ENCODE results near the gene POMGNT1. TPM values are rescaled to one million over a fixed set of nuclear protein-coding genes. Genes with fewer than 3 reads are reported as not detected.
"Not testable (repeated sequence)": the region's sequence is repeated elsewhere in the genome, so short reads cannot be mapped to it uniquely, and the experiment has no call there.

Gene POMGNT1
- total RNA-seq, 2 experiments from 2014 or later, result 25.4 to 28.1 TPM

DNA sequence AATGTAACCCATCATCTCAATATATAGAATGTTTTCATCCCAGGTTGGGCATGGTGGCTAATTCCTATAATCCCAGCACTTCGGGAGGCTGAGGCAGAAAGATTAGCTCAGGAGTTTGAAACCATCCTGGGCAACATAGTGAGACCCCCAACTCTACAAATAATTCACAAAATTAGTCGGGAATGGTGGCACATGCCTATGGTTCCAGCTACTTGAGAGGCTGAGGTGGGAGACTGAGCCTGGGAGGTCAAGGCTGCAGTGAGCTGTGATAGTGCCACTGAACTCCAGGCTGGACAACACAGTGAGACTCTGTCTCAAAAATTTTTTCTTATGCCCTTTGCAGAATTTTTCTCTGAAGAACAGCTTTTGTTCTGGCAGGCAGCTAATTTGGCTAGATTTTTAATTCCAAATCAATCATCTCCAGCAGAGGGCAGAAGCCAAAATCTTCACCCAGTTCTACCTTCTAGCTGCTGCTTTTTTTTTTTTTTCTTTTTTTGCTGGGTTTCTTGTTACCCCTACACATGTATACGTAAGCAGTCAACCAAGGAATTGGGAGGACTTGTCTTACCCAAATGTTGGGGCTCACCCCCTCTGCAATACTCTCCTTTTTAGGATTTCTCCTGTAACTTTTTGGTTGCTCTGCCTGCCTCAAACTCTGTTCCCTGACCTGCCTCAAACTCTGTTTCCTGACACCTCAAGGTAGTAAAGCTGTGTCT lies 46.6 kb upstream of the POMGNT1 start:
- ChIA-PET POLR2A (interaction anchor here (0.9 to 1.4 kb wide), 3 partner anchors 19 to 59 kb away, joined by 3 to 4 read pairs (median 3); partner anchors contain the start of genes LRRC41 and UQCRH), CTCF (interaction anchor here (0.6 to 3.1 kb wide), 23 partner anchors 10 to 777 kb away, joined by 3 to 28 read pairs (median 5); partner anchors contain the start of genes LRRC41 and UQCRH)
- DNase-seq (no peak), ATAC-seq (no peak)
- H3K36me3 Mint-ChIP-seq (ENCODE audit: low read depth), result peaks cover 16% of the 10 kb centered on the region
- TF ChIP-seq, protein P1, sequence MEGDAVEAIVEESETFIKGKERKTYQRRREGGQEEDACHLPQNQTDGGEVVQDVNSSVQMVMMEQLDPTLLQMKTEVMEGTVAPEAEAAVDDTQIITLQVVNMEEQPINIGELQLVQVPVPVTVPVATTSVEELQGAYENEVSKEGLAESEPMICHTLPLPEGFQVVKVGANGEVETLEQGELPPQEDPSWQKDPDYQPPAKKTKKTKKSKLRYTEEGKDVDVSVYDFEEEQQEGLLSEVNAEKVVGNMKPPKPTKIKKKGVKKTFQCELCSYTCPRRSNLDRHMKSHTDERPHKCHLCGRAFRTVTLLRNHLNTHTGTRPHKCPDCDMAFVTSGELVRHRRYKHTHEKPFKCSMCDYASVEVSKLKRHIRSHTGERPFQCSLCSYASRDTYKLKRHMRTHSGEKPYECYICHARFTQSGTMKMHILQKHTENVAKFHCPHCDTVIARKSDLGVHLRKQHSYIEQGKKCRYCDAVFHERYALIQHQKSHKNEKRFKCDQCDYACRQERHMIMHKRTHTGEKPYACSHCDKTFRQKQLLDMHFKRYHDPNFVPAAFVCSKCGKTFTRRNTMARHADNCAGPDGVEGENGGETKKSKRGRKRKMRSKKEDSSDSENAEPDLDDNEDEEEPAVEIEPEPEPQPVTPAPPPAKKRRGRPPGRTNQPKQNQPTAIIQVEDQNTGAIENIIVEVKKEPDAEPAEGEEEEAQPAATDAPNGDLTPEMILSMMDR (IDR thresholded peaks at IDR 0.05), result no peak
- intact Hi-C loops (cut with micrococcal nuclease), result no loop called here
- no peak overlapping the region for H3K27ac Mint-ChIP-seq
- H3K4me1 Mint-ChIP-seq (ENCODE audit: low read depth), result peaks cover 23% of the 10 kb centered on the region
- H3K27me3 Mint-ChIP-seq, result no peaks in the 10 kb centered on the region
- no peaks in the 10 kb centered on the region for H3K9me3 Mint-ChIP-seq
- H3K4me3 Mint-ChIP-seq, result no peak overlapping the region

DNA sequence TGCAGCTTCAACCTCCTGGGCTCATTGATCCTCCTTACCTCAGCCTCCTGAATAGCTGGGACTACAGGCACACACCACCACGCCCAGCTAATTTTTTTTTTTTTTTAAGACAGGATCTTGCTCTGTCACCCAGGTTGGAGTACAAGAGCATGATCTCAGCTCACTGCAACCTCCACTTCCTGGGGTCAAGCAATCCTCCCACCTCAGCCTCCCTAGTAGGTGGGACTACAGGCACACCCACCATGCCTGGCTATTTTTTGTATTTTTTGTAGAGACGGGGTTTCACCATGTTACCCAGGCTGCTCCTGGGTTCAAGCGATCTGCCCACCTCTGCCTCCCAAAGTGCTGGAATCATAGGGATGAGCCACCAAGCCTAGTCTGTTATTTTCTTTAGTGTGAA lies 45.6 kb upstream of the POMGNT1 start:
- H3K4me3 Mint-ChIP-seq; intact Hi-C loops (cut with micrococcal nuclease); H3K27ac Mint-ChIP-seq; H3K36me3 Mint-ChIP-seq (ENCODE audit: low read depth); H3K27me3 Mint-ChIP-seq; DNase-seq; H3K9me3 Mint-ChIP-seq; ATAC-seq: not testable (repeated sequence)
- peaks cover 14% of the 10 kb centered on the region for H3K4me1 Mint-ChIP-seq (ENCODE audit: low read depth)
- CTCF ChIA-PET, result interaction anchor here (0.8 to 3.1 kb wide), 4 partner anchors 12 to 208 kb away, joined by 3 to 28 read pairs (median 8); no protein-coding TSS in a partner anchor
- POLR2A ChIA-PET, result interaction anchor here (0.6 kb wide), 1 partner anchor 53 kb away, joined by 3 read pairs; no protein-coding TSS in a partner anchor

DNA sequence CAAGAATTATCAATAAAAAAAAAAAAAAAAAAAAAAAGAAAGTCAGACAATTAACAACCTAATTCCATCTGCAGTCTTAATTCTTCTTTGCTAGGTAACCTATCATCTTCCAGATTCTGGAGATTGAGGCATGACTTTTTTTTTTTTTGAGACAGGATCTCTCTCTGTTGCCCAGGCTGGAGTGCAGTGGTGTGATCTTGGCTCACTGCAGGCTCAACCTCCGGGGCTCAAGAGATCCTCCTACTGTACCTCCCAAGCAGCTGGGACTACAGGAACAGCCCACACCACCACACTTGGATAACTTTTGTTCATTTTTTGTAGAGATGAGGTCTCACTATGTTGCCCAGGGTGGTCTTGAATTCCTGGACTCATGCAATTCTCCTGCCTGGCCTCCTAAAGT lies 44.7 kb upstream of the POMGNT1 start:
- peaks cover 1% of the 10 kb centered on the region for H3K36me3 Mint-ChIP-seq (ENCODE audit: low read depth)
- intact Hi-C loops (cut with micrococcal nuclease), result no loop called here
- no peak overlapping the region for H3K4me3 Mint-ChIP-seq
- DNase-seq (no peak), ATAC-seq (no peak)
- H3K27me3 Mint-ChIP-seq, result no peaks in the 10 kb centered on the region
- ChIA-PET POLR2A (no interaction called here), CTCF (interaction anchor here (3.1 kb wide), 1 partner anchor 20 kb away, joined by 28 read pairs; no protein-coding TSS in a partner anchor)
- no peaks in the 10 kb centered on the region for H3K9me3 Mint-ChIP-seq
- TF ChIP-seq, protein P1 (IDR thresholded peaks at IDR 0.05), result no peak
- no peak overlapping the region for H3K27ac Mint-ChIP-seq
- peaks cover 10% of the 10 kb centered on the region for H3K4me1 Mint-ChIP-seq (ENCODE audit: low read depth)

DNA sequence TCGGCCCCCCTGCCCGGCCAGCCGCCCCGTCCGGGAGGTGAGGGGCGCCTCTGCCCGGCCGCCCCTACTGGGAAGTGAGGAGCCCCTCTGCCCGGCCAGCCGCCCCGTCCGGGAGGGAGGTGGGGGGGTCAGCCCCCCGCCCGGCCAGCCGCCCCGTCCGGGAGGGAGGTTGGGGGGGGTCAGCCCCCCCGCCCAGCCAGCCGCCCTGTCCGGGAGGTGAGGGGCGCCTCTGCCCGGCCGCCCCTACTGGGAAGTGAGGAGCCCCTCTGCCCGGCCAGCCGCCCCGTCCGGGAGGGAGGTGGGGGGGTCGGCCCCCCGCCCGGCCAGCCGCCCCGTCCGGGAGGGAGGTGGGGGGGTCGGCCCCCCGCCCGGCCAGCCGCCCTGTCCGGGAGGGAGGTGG lies 43.5 kb upstream of the POMGNT1 start:
- H3K36me3 Mint-ChIP-seq (ENCODE audit: low read depth); H3K9me3 Mint-ChIP-seq; H3K27ac Mint-ChIP-seq; CTCF ChIA-PET; intact Hi-C loops (cut with micrococcal nuclease); DNase-seq; H3K4me1 Mint-ChIP-seq (ENCODE audit: low read depth); H3K4me3 Mint-ChIP-seq; H3K27me3 Mint-ChIP-seq; ATAC-seq; POLR2A ChIA-PET: not testable (repeated sequence)

DNA sequence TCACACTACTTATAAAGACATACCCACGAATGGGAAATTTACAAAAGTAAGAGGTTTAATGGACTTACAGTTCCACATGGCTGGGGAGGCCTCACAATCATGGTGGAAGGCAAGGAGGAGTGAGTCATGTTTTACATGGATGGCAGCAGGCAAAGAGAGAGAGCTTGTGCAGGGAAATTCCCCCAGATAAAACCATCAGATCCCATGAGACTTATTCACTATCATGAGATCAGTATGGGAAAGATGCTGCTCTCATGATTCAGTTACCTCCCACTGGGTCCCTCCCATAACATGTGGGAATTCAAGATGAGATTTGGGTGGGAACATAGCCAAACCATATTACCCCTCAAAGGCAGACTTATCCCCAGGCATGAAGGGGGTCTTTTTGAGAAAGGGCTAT lies 40.6 kb upstream of the POMGNT1 start:
- H3K27ac Mint-ChIP-seq; ATAC-seq; H3K9me3 Mint-ChIP-seq; H3K4me1 Mint-ChIP-seq (ENCODE audit: low read depth); H3K4me3 Mint-ChIP-seq; H3K27me3 Mint-ChIP-seq; intact Hi-C loops (cut with micrococcal nuclease); H3K36me3 Mint-ChIP-seq (ENCODE audit: low read depth); DNase-seq: not testable (repeated sequence)
- ChIA-PET CTCF (interaction anchor here (1.0 kb wide), 1 partner anchor 15 kb away, joined by 3 read pairs; no protein-coding TSS in a partner anchor), POLR2A (interaction anchor here (0.8 kb wide), 1 partner anchor 64 kb away, joined by 3 read pairs; no protein-coding TSS in a partner anchor)

DNA sequence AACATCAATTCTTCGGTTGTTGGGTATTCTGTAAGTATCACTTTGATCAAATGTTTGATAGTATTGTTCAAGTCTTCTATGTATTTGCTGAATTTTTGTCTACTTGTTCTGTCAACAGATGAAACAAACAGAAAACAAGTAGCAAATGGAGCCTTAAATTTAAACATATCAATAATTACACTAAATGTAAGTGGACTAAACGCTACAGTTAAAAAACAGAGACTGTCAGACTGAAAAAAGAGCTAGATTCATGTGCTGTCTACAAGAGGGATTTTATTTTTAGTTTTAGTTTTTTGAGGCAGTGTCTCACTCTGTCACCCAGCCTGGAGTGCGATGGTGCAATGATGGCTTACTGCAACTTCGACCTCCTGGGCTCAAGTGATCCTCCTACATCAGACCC lies 38.6 kb upstream of the POMGNT1 start:
- Mint-ChIP-seq H3K27ac (no peak overlapping the region), H3K9me3 (no peaks in the 10 kb centered on the region), H3K4me1 (ENCODE audit: low read depth) (no peaks in the 10 kb centered on the region), H3K27me3 (no peaks in the 10 kb centered on the region), H3K4me3 (no peak overlapping the region), H3K36me3 (ENCODE audit: low read depth) (no peaks in the 10 kb centered on the region)
- DNase-seq, result no peak
- intact Hi-C loops (cut with micrococcal nuclease), result no loop called here
- CTCF ChIA-PET, result interaction anchor here (6.2 kb wide), 1 partner anchor 13 kb away, joined by 38 read pairs; no protein-coding TSS in a partner anchor
- POLR2A ChIA-PET, result interaction anchor here (1.1 kb wide), 1 partner anchor 173 kb away, joined by 3 read pairs; no protein-coding TSS in a partner anchor
- TF ChIP-seq, protein P1 (IDR thresholded peaks at IDR 0.05), result no peak
- ATAC-seq, result no peak

DNA sequence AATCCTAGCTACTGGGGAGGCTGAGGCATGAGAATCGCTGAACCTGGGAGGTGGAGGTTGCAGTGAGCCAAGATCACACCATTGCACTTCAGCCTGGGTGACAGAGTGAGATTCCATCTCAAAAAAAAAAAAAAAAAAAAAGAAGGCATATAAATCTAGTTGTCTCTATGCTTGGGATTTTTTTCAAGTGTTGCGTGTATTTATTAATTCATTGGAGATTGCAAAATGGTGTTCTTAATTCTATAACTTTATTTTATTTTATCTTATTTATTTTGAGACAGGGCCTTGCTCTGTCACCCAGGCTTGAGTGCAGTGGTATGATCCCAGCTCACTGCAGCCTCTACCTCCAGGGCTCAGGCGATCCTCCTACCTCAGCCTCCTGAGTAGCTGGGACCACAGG lies 33.0 kb upstream of the POMGNT1 start:
- H3K36me3 Mint-ChIP-seq (ENCODE audit: low read depth); H3K27ac Mint-ChIP-seq; H3K4me1 Mint-ChIP-seq (ENCODE audit: low read depth); DNase-seq; H3K4me3 Mint-ChIP-seq; H3K27me3 Mint-ChIP-seq; intact Hi-C loops (cut with micrococcal nuclease); H3K9me3 Mint-ChIP-seq; ATAC-seq: not testable (repeated sequence)
- ChIA-PET POLR2A (interaction anchor here (0.7 kb wide), 1 partner anchor 43 kb away, joined by 4 read pairs; no protein-coding TSS in a partner anchor), CTCF (interaction anchor here (0.8 to 6.2 kb wide), 3 partner anchors 8 to 13 kb away, joined by 3 to 38 read pairs (median 11); no protein-coding TSS in a partner anchor)

Data from activated CD8-positive, alpha-beta T cell treated with anti-CD3 and anti-CD28 coated beads for 36 hours (primary cell).